ENCODE data around the gene USP49. TPM values are rescaled to one million over a fixed set of nuclear protein-coding genes. Genes with fewer than 3 reads are reported as not detected.

The USP49 gene
- total RNA-seq, 1 experiment from 2014 or later, result 7.0 TPM

- Mint-ChIP-seq H3K4me1 (ENCODE audit: low read depth, unreplicated experiment) (peaks cover 40% of the 10 kb centered on the region), H3K36me3 (ENCODE audit: insufficient read depth, unreplicated experiment) (peaks cover 60% of the 10 kb centered on the region)
Measured at GRCh38 chr6:41922154-41922553, 27.0 kb upstream of the USP49 start.

GRCh38 chr6:41921712-41921998 is 26.5 kb upstream of the USP49 start:
- Mint-ChIP-seq H3K9me3 (ENCODE audit: low read depth, unreplicated experiment) (no peaks in the 10 kb centered on the region), H3K36me3 (ENCODE audit: insufficient read depth, unreplicated experiment) (peaks cover 60% of the 10 kb centered on the region), H3K4me3 (ENCODE audit: low read depth, unreplicated experiment) (peak overlapping the region; percentile 99), H3K27ac (ENCODE audit: unreplicated experiment) (peak overlapping the region; percentile 99), H3K27me3 (ENCODE audit: unreplicated experiment) (no peaks in the 10 kb centered on the region), H3K4me1 (ENCODE audit: low read depth, unreplicated experiment) (peaks cover 41% of the 10 kb centered on the region)
- no TSS peak for BruUV-seq (replicated peaks)
- CTCF ChIA-PET, result interaction anchor here (0.6 to 2.5 kb wide), 10 partner anchors 9 to 135 kb away, joined by 3 to 29 read pairs (median 6); partner anchors contain the start of genes TOMM6 and USP49
- DNase-seq, result no peak
- no peak for TF ChIP-seq CTCF (IDR thresholded peaks at IDR 0.05; ENCODE audit: unreplicated experiment)
- intact Hi-C loops (cut with micrococcal nuclease; ENCODE audit: unreplicated experiment), result loop anchor here (5.0 kb wide), 1 partner anchor 126 kb away; no protein-coding TSS in a partner anchor

More at GRCh38 chr6:41922154-41922553, 27.0 kb upstream of the USP49 start:
- Mint-ChIP-seq H3K27me3 (ENCODE audit: unreplicated experiment) (no peaks in the 10 kb centered on the region), H3K27ac (ENCODE audit: unreplicated experiment) (peak overlapping the region; percentile 99), H3K9me3 (ENCODE audit: low read depth, unreplicated experiment) (no peaks in the 10 kb centered on the region), H3K4me3 (ENCODE audit: low read depth, unreplicated experiment) (peak overlapping the region; percentile 99)
- TF ChIP-seq CTCF (IDR thresholded peaks at IDR 0.05; ENCODE audit: unreplicated experiment), result no peak
- TSS peak; percentile 62 for BruUV-seq (replicated peaks)
- intact Hi-C loops (cut with micrococcal nuclease; ENCODE audit: unreplicated experiment), result loop anchor here (2.0 to 5.0 kb wide), 2 partner anchors 19 to 125 kb away; partner anchors contain the start of gene CCND3
- CTCF ChIA-PET, result interaction anchor here (0.6 to 2.5 kb wide), 4 partner anchors 12 to 135 kb away, joined by 4 to 29 read pairs (median 14); partner anchors contain the start of gene TOMM6
- no peak for DNase-seq

GRCh38 chr6:41920921-41921711 is 25.9 kb upstream of the USP49 start, which contains the start of the genes BYSL and MED20:
Gene BYSL, plus strand, starts transcription at chr6:41921499. Its CDS starts 64 bp downstream, at chr6:41921563.
Gene MED20, minus strand, starts transcription at chr6:41921139. Its CDS starts 121 bp downstream, at chr6:41921018.
- peak within 1 kb of the TSS; percentile 99 for H3K4me3 Mint-ChIP-seq (ENCODE audit: low read depth, unreplicated experiment)
- CTCF ChIA-PET, result interaction anchor here (0.6 to 2.5 kb wide), 18 partner anchors 9 to 651 kb away, joined by 3 to 29 read pairs (median 6); partner anchors contain the start of genes CCND3, TOMM6 and USP49
- peaks cover 60% of the 10 kb centered on the region for H3K36me3 Mint-ChIP-seq (ENCODE audit: insufficient read depth, unreplicated experiment)
- intact Hi-C loops (cut with micrococcal nuclease; ENCODE audit: unreplicated experiment), result loop anchor here (5.0 kb wide), 1 partner anchor 126 kb away; no protein-coding TSS in a partner anchor
- TF ChIP-seq CTCF (IDR thresholded peaks at IDR 0.05; ENCODE audit: unreplicated experiment), result peak; percentile 98
- no peaks in the 10 kb centered on the region for H3K9me3 Mint-ChIP-seq (ENCODE audit: low read depth, unreplicated experiment)
- H3K27me3 Mint-ChIP-seq (ENCODE audit: unreplicated experiment), result no peaks in the 10 kb centered on the region
- peaks cover 41% of the 10 kb centered on the region for H3K4me1 Mint-ChIP-seq (ENCODE audit: low read depth, unreplicated experiment)
- no TSS peak for BruUV-seq (replicated peaks)
- peak within 1 kb of the TSS; percentile 99 for H3K27ac Mint-ChIP-seq (ENCODE audit: unreplicated experiment)
- peak; percentile 96 for DNase-seq

DNA sequence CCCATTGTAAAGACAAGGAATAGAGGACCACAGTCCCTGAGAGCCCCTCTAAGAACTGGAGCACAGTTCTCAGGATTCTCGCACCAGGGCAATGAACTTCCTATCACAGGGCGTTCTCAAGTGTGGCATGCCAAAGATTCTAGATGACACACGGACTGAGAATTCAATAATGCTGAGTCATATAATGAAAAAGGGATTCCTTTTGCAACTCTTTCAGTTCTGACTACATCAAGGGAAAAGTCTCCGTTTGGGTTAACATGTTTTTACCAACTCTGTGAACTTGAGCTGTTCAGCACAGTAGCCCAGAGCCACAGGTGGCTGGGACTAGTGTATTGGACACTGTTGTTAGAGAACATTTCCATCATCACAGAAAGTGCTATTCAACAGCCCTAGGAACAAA is 22.4 kb upstream of the USP49 start:
- Mint-ChIP-seq H3K36me3 (ENCODE audit: insufficient read depth, unreplicated experiment) (peaks cover 35% of the 10 kb centered on the region), H3K27ac (ENCODE audit: unreplicated experiment) (peak overlapping the region; percentile 75), H3K4me1 (ENCODE audit: low read depth, unreplicated experiment) (peaks cover 14% of the 10 kb centered on the region), H3K4me3 (ENCODE audit: low read depth, unreplicated experiment) (no peak overlapping the region), H3K9me3 (ENCODE audit: low read depth, unreplicated experiment) (no peaks in the 10 kb centered on the region), H3K27me3 (ENCODE audit: unreplicated experiment) (no peaks in the 10 kb centered on the region)
- intact Hi-C loops (cut with micrococcal nuclease; ENCODE audit: unreplicated experiment), result no loop called here
- no peak for TF ChIP-seq CTCF (IDR thresholded peaks at IDR 0.05; ENCODE audit: unreplicated experiment)
- no peak for DNase-seq
- BruUV-seq (replicated peaks), result no TSS peak
- CTCF ChIA-PET, result interaction anchor here (0.5 to 0.7 kb wide), 2 partner anchors 683 to 785 kb away, joined by 3 to 4 read pairs; no protein-coding TSS in a partner anchor

Measured in Calu3 (cell line).